H9 (cell line): ENCODE results near the gene ASXL3. TPM values are rescaled to one million over a fixed set of nuclear protein-coding genes. Genes with fewer than 3 reads are reported as not detected.

ENCODE experiments used
- DNase-seq: peaks from one replicate; pipeline ENCODE4 v3.0.0-alpha.2; 2017
- H2AFZ ChIP-seq: one replicate; pipeline ENCODE4 v1.6.1; 2013; ENCODE audit warnings: mild to moderate bottlenecking, low read length, control low read depth, moderate library complexity
- H2AK5ac ChIP-seq: 2 replicates; pipeline ENCODE4 v1.6.1; 2013; ENCODE audit warnings: low read length, control low read depth, mixed read lengths; ENCODE audit not compliant: insufficient read length
- H2BK120ac ChIP-seq: one replicate; pipeline ENCODE4 v1.6.1; 2013; ENCODE audit warnings: low read depth, mild to moderate bottlenecking, low read length, control low read depth, inconsistent platforms; ENCODE audit not compliant: poor library complexity, severe bottlenecking
- H2BK12ac ChIP-seq: 2 replicates; pipeline ENCODE4 v1.6.1; 2013; ENCODE audit warnings: low read length, control low read depth, mixed read lengths, low read depth; ENCODE audit not compliant: insufficient read length
- H2BK15ac ChIP-seq: 2 replicates; pipeline ENCODE4 v1.6.1; 2013; ENCODE audit warnings: low read depth, low read length, control low read depth
- H2BK20ac ChIP-seq: one replicate; pipeline ENCODE4 v1.6.1; 2013; ENCODE audit warnings: low read depth, mild to moderate bottlenecking, low read length, control low read depth, inconsistent platforms; ENCODE audit not compliant: poor library complexity, severe bottlenecking
- H2BK5ac ChIP-seq: 2 replicates; pipeline ENCODE4 v1.6.1; 2013; ENCODE audit warnings: low read length, control low read depth, mixed read lengths; ENCODE audit not compliant: insufficient read length
- H3K14ac ChIP-seq: 2 replicates; pipeline ENCODE4 v1.6.1; 2013; ENCODE audit warnings: low read length, control low read depth; ENCODE audit not compliant: insufficient read depth
- H3K18ac ChIP-seq: 2 replicates; pipeline ENCODE4 v1.6.1; 2013; ENCODE audit warnings: low read depth, mild to moderate bottlenecking, mixed read lengths, low read length, control low read depth; ENCODE audit not compliant: insufficient read length
- H3K23ac ChIP-seq: 2 replicates; pipeline ENCODE4 v1.6.1; 2013; ENCODE audit warnings: low read length, control low read depth, mixed read lengths, low read depth; ENCODE audit not compliant: insufficient read length
- H3K23me2 ChIP-seq: 2 replicates; pipeline ENCODE4 v1.6.1; 2013; ENCODE audit warnings: low read depth, mild to moderate bottlenecking, mixed read lengths, low read length, control low read depth; ENCODE audit not compliant: insufficient read length, poor library complexity, severe bottlenecking
- H3K27ac ChIP-seq: 2 replicates; pipeline ENCODE4 v1.5.1; 2013; ENCODE audit warnings: low read length, control low read depth, mixed read lengths, low read depth; ENCODE audit not compliant: insufficient read length
- H3K27me3 ChIP-seq: 2 replicates; pipeline ENCODE4 v1.6.1; 2013; ENCODE audit warnings: low read length, control low read depth, inconsistent platforms; ENCODE audit not compliant: insufficient read depth
- H3K4ac ChIP-seq: 2 replicates; pipeline ENCODE4 v1.6.1; 2013; ENCODE audit warnings: low read depth, mild to moderate bottlenecking, control low read depth, inconsistent platforms, low read length, moderate library complexity
- H3K4me1 ChIP-seq: 2 replicates; pipeline ENCODE4 v1.6.1; 2013; ENCODE audit warnings: low read length, control low read depth, inconsistent platforms; ENCODE audit not compliant: insufficient read depth
- H3K4me2 ChIP-seq: 2 replicates; pipeline ENCODE4 v1.6.1; 2013; ENCODE audit warnings: low read length, control low read depth, mixed read lengths; ENCODE audit not compliant: insufficient read length, insufficient read depth
- H3K56ac ChIP-seq: 2 replicates; pipeline ENCODE4 v1.6.1; 2013; ENCODE audit warnings: low read depth, mild to moderate bottlenecking, mixed read lengths, low read length, control low read depth; ENCODE audit not compliant: insufficient read length
- H3K79me1 ChIP-seq: 2 replicates; pipeline ENCODE4 v1.6.1; 2013; ENCODE audit warnings: low read depth, mild to moderate bottlenecking, moderate library complexity, low read length, control low read depth, inconsistent platforms; ENCODE audit not compliant: insufficient read depth, poor library complexity, severe bottlenecking
- H3K79me2 ChIP-seq: 2 replicates; pipeline ENCODE4 v1.6.1; 2013; ENCODE audit warnings: low read length, control low read depth, inconsistent platforms; ENCODE audit not compliant: insufficient read depth
- H3K9ac ChIP-seq: 2 replicates; pipeline ENCODE4 v1.6.1; 2013; ENCODE audit warnings: low read length, control low read depth, mixed read lengths; ENCODE audit not compliant: insufficient read length; ENCODE audit errors: extremely low read depth
- H3K9me3 ChIP-seq: one replicate; pipeline ENCODE4 v1.6.1; 2013; ENCODE audit warnings: low read depth, low read length, inconsistent platforms; ENCODE audit not compliant: control insufficient read depth
- H3T11ph ChIP-seq: one replicate; pipeline ENCODE4 v1.6.1; 2013; ENCODE audit warnings: mild to moderate bottlenecking, low read length, control low read depth, inconsistent platforms
- H4K20me1 ChIP-seq: one replicate; pipeline ENCODE4 v1.6.1; 2013; ENCODE audit not compliant: control insufficient read depth, insufficient read length, insufficient read depth
- H4K5ac ChIP-seq: 2 replicates; pipeline ENCODE4 v1.6.1; 2013; ENCODE audit warnings: low read depth, mild to moderate bottlenecking, mixed read lengths, low read length, control low read depth; ENCODE audit not compliant: insufficient read length
- H4K8ac ChIP-seq: replicated peaks from 2 replicates; pipeline ENCODE4 v1.6.1; 2013; ENCODE audit warnings: low read length, control low read depth, mixed read lengths, low read depth; ENCODE audit not compliant: insufficient read length
- H4K91ac ChIP-seq: 2 replicates; pipeline ENCODE4 v1.6.1; 2013; ENCODE audit warnings: low read depth, mild to moderate bottlenecking, moderate library complexity, mixed read lengths, low read length, control low read depth; ENCODE audit not compliant: insufficient read length
- H3K27ac Mint-ChIP-seq, 3 experiments: 2 replicates in 2 of 3; 3 replicates in 1 of 3; pipeline ENCODE4 v1.8.0; 2020 to 2021; ENCODE audit warnings: mixed read lengths in 3 of 3, mild to moderate bottlenecking in 1 of 3, moderate library complexity in 1 of 3
- H3K27me3 Mint-ChIP-seq: 2 replicates; pipeline ENCODE4 v1.8.0; 2021; ENCODE audit warnings: low read depth, mild to moderate bottlenecking, moderate library complexity, mixed read lengths
- H3K36me3 Mint-ChIP-seq, 3 experiments: 2 replicates in 2 of 3; 3 replicates in 1 of 3; pipeline ENCODE4 v1.8.0; 2020 to 2021; ENCODE audit warnings: low read depth in 3 of 3, mixed read lengths in 3 of 3; ENCODE audit not compliant: insufficient read depth in 1 of 3
- H3K4me1 Mint-ChIP-seq, 2 experiments: 2 replicates each; pipeline ENCODE4 v1.8.0; 2020; ENCODE audit warnings: mixed read lengths in 2 of 2
- H3K4me3 Mint-ChIP-seq, 2 experiments: 2 replicates in 1 of 2; 3 replicates in 1 of 2; pipeline ENCODE4 v1.8.0; 2020 to 2021; ENCODE audit warnings: mild to moderate bottlenecking in 2 of 2, mixed read lengths in 2 of 2, moderate library complexity in 1 of 2
- H3K9me3 Mint-ChIP-seq, 2 experiments: 2 replicates in 1 of 2; 3 replicates in 1 of 2; pipeline ENCODE4 v1.8.0; 2020; ENCODE audit warnings: mild to moderate bottlenecking in 2 of 2, mixed read lengths in 2 of 2, moderate library complexity in 1 of 2
- WGBS: extraction: QIAGEN DNeasy Blood & Tissue Kit; methylation state at CpG from one replicate; pipeline ENCODE4 v1.1.7; 2013; ENCODE audit warnings: missing lambda C conversion rate, low lambda C conversion rate, mixed read lengths; ENCODE audit not compliant: insufficient read length; ENCODE audit errors: extremely low coverage; 5-methylcytosine and 5-hydroxymethylcytosine counted together
- total RNA-seq: library from RNA; stranded (reverse); gene quantifications from 2 replicates; pipeline ENCODE4 v1.2.1, GENCODE V29; 2021
- TF ChIP-seq, protein P1 (sequence below): fragments of 200-600 bp; sonication (generic); conservative IDR thresholded peaks from 3 replicates; pipeline ENCODE4 v1.8.0; 2021; ENCODE audit warnings: antibody characterized with exemption, mild to moderate bottlenecking

ASXL3 gene
- total RNA-seq, 1 experiment from 2014 or later: 0.35 TPM

DNA sequence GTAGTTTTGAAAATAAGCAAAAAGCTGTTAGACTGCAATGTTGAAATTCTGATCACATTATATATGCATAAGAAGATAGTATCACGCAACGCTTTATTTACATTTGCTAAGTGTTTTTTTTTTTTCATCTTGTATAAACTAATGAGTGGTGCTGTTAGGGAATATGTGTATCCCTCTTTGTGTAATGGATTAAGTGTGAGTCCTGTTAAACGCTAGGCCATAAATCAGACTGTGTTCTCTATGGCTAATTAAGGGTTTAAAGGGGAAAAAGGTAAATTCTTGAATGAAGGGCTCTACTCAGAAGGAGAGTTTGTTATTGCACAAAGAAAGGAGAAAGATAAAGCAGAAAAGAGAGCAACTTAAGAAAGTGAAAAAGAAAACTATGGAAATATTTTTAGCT is 4.8 kb upstream of the ASXL3 start:
- no peak overlapping the region; a peak in 1 of 7 replicates for H3K27ac Mint-ChIP-seq
- Histone ChIP-seq H3K4ac (no peak overlapping the region), H2BK15ac (no peak overlapping the region), H2BK5ac (no peak overlapping the region), H2AFZ (no peak overlapping the region), H3K4me2 (no peak overlapping the region), H3T11ph (no peak overlapping the region), H2BK20ac (no peak overlapping the region), H3K79me2 (no peaks in the 10 kb centered on the region), H3K4me1 (no peaks in the 10 kb centered on the region; the same call in 1 of the 2 replicates), H3K9ac (no peak overlapping the region), H4K91ac (no peak overlapping the region), H4K8ac (no peak overlapping the region), H3K18ac (no peak overlapping the region), H4K20me1 (no peaks in the 10 kb centered on the region), H3K23ac (no peak overlapping the region), H3K79me1 (no peaks in the 10 kb centered on the region), H3K14ac (no peak overlapping the region), H3K9me3 (no peaks in the 10 kb centered on the region), H2BK120ac (no peak overlapping the region), H2AK5ac (no peak overlapping the region), H2BK12ac (no peak overlapping the region), H3K27ac (no peak overlapping the region), H3K23me2 (peaks cover 4% of the 10 kb centered on the region), H4K5ac (no peak overlapping the region), H3K56ac (no peak overlapping the region), H3K27me3 (no peaks in the 10 kb centered on the region; the same call in 1 of the 2 replicates)
- no peak for DNase-seq
- H3K36me3 Mint-ChIP-seq: peaks cover 0 to 3% (median 0%) of the 10 kb centered on the region in 3 experiments; a peak in 2 of 7 replicates
- H3K27me3 Mint-ChIP-seq: peaks cover 17% of the 10 kb centered on the region
- peaks cover 17 to 25% of the 10 kb centered on the region in 2 experiments for H3K4me1 Mint-ChIP-seq
- no CpG with 5 or more reads among the region's 3 CpGs for WGBS
- peaks cover 2 to 7% of the 10 kb centered on the region in 2 experiments; a peak in 4 of 5 replicates for H3K9me3 Mint-ChIP-seq
- TF ChIP-seq, protein P1, sequence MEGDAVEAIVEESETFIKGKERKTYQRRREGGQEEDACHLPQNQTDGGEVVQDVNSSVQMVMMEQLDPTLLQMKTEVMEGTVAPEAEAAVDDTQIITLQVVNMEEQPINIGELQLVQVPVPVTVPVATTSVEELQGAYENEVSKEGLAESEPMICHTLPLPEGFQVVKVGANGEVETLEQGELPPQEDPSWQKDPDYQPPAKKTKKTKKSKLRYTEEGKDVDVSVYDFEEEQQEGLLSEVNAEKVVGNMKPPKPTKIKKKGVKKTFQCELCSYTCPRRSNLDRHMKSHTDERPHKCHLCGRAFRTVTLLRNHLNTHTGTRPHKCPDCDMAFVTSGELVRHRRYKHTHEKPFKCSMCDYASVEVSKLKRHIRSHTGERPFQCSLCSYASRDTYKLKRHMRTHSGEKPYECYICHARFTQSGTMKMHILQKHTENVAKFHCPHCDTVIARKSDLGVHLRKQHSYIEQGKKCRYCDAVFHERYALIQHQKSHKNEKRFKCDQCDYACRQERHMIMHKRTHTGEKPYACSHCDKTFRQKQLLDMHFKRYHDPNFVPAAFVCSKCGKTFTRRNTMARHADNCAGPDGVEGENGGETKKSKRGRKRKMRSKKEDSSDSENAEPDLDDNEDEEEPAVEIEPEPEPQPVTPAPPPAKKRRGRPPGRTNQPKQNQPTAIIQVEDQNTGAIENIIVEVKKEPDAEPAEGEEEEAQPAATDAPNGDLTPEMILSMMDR: no peak
- no peak overlapping the region for H3K4me3 Mint-ChIP-seq
